Measurements from ENCODE around the gene CSNK2B.

Gene CSNK2B

DNA sequence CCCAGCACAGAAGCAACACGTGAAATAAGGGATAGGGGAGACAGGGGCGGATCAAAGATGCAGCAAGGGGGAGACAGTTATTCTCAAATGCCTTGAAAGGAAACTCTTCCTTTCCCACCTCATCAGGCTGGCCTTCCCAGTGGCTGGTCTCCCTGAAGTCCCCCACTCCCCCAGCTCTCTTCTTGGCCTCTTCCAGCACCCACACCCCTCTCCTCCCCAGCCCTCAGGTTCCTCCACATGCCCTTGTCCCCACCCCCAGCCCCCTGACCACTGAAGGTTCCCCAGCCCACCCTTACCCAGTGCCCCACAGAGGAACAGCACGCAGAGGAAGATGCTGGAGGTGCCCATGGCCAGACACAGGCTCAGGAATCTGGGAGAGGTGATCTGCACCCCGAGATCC is 47.6 kb downstream of the CSNK2B start:
- no peak for DNase-seq

- no peak for DNase-seq
Measured at GRCh38 chr6:31713991-31714684, 48.3 kb downstream of the CSNK2B start.

DNA sequence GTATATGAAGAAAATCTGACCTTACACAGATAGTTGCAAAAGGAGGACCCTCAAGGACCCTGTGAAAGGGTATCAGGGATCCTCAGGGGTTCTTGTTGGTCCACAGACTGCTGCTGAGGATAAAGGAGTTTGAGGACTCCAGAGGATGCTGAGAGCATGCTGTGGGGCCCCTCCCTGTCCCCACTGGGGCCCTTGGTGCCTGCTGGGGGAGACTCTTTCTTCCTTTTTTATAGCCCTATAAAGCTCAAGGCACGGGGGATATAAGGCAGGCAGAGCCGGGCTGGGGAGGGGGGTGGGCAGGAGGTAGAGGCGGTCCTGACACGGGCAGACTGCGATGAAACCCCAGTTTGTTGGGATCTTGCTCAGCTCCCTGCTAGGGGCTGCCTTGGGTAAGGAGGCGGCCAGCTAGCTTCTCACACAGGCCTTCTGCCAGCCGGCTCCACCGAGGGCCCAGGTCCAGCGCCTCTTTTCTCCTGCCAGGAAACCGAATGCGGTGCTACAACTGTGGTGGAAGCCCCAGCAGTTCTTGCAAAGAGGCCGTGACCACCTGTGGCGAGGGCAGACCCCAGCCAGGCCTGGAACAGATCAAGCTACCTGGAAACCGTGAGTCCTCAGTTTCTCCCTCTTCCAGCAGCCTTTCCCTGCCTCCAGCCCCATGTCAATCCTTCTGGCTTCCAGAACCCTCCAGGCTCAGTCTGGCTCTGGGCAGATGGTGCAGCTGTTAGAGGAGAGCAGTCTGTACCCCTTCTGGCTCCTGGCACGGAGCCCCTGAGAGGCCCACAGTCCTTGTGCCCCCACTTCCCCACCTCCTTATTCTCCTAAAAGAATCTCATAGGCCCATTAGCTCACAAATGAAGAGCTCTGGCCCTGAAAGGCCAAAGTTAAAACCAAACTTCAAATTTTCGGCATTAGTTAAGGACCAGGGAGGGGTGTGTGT is 49.4 kb downstream of the CSNK2B start, which contains the start of gene LY6G6D:
LY6G6D (plus strand) TSS at position 327 of the 937 bp plus-strand sequence; CDS start at position 335, 8 bp downstream.
- DNase-seq, result no peak

GRCh38 chr6:31717499-31718222 is 51.8 kb downstream of the CSNK2B start:
- DNase-seq, result no peak

DNA sequence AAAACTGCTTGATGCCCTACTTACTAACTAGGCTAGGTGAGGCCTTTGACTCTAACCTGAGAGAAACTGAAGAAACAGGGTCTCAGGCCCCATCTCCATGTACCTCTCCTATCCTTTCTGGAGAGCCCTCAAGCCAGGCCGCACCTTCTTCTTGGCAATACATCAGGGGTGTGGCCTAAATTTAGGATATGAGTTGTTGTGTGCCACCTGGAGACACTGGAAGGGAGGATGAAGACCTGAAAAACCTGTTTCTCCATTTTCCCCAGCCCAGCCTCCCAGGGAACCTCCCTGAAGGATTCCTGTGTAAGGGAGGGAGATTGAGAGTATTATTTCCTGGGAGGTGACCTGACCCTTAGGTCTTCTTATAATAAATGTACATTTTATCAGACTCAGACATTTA is 52.4 kb downstream of the CSNK2B start:
- no peak for DNase-seq

GRCh38 chr6:31719001-31719400 is 53.1 kb downstream of the CSNK2B start:
- DNase-seq, result no peak

All from fibroblast of skin of abdomen (primary cell).